K562 (cell line): ENCODE results near the gene PLK1. TPM values are rescaled to one million over a fixed set of nuclear protein-coding genes. Genes with fewer than 3 reads are reported as not detected.

Experiments used
- CBFA2T2 ChIP-seq: fragments of 450-650 bp; conservative IDR thresholded peaks from 2 replicates; pipeline ENCODE4 v1.6.1; 2017; ENCODE audit warnings: mild to moderate bottlenecking
- DACH1 ChIP-seq: fragments of 450-650 bp; IDR thresholded peaks from 2 replicates; pipeline ENCODE4 v1.6.1; 2018; ENCODE audit not compliant: partially characterized antibody
- EP300 ChIP-seq: IDR thresholded peaks from 2 replicates; pipeline ENCODE4 v1.6.1; 2012; ENCODE audit warnings: low read length, improper control_type of control experiment
- EP400 ChIP-seq: fragments of 450-650 bp; IDR thresholded peaks from 2 replicates; pipeline ENCODE4 v1.6.1; 2017; ENCODE audit warnings: antibody characterized with exemption, mild to moderate bottlenecking, moderate library complexity
- HLTF ChIP-seq: fragments of 450-650 bp; IDR thresholded peaks from 2 replicates; pipeline ENCODE4 v1.6.1; 2016
- HMG20B ChIP-seq: fragments of 250-450 bp; sonication (Bioruptor Pico); IDR thresholded peaks from 2 replicates; pipeline ENCODE4 v1.5.0; 2021; ENCODE audit warnings: mild to moderate bottlenecking
- HNRNPK ChIP-seq: fragments of 200-400 bp; formaldehyde crosslinking; IDR thresholded peaks from one replicate; pipeline ENCODE4 v1.6.1; 2018; ENCODE audit warnings: mild to moderate bottlenecking, low read depth, low read length; ENCODE audit not compliant: poor library complexity, severe bottlenecking
- JUND ChIP-seq, 2 experiments: IDR thresholded peaks; 2 replicates in 1 of 2; 3 replicates in 1 of 2; pipeline ENCODE4 v1.6.1; 2011; ENCODE audit warnings: borderline replicate concordance in 2 of 2, low read depth in 2 of 2, low read length in 2 of 2, improper control_type of control experiment in 1 of 2, missing biosample characterization in 1 of 2, missing genetic modification characterization in 1 of 2, missing genetic modification reagents in 1 of 2
- KLF1 ChIP-seq: fragments of 450-650 bp; IDR thresholded peaks from 2 replicates; pipeline ENCODE4 v1.6.1; 2016; ENCODE audit warnings: missing genetic modification characterization, missing compliant biosample characterization
- NFE2 ChIP-seq: IDR thresholded peaks from 2 replicates; pipeline ENCODE4 v1.6.1; 2014; ENCODE audit warnings: antibody characterized with exemption, low read depth
- NR1H2 ChIP-seq: sonication (generic); formaldehyde crosslinking; IDR thresholded peaks from 2 replicates; pipeline ENCODE4 v1.4.0; 2020; ENCODE audit warnings: mild to moderate bottlenecking, missing genetic modification reagents
- RCOR1 ChIP-seq, 2 experiments: IDR thresholded peaks; 2 replicates each; pipeline ENCODE4 v1.6.1; 2012; ENCODE audit warnings: low read depth in 2 of 2, low read length in 2 of 2, borderline replicate concordance in 1 of 2, improper control_type of control experiment in 1 of 2
- SIX5 ChIP-seq, 2 experiments: IDR thresholded peaks; 2 replicates each; pipeline ENCODE4 v1.6.1; 2011; ENCODE audit warnings: low read length in 2 of 2, borderline replicate concordance in 1 of 2, low read depth in 1 of 2, mild to moderate bottlenecking in 1 of 2, moderate library complexity in 1 of 2; ENCODE audit not compliant: insufficient read depth in 1 of 2
- TAF9B ChIP-seq: fragments of 450-650 bp; IDR thresholded peaks from 2 replicates; pipeline ENCODE4 v1.6.1; 2018; ENCODE audit warnings: mild to moderate bottlenecking; ENCODE audit not compliant: partially characterized antibody
- TAL1 ChIP-seq: fragments of 450-650 bp; IDR thresholded peaks from 2 replicates; pipeline ENCODE4 v1.6.1; 2016; ENCODE audit warnings: mild to moderate bottlenecking
- TARDBP ChIP-seq: fragments of 450-650 bp; IDR thresholded peaks from 2 replicates; pipeline ENCODE4 v1.6.1; 2016
- polyA plus RNA-seq, 8 experiments: library from polyadenylated mRNA; depleted of rRNA in 4 of 8; stranded (reverse) in 5 of 8; unstranded in 3 of 8; fragments of >200 nt; fragmentation: Nextera tagmentation in 2 of 8; fragmentation: Illumina TruSeq in 1 of 8; extraction: Ambion mirVana in 2 of 8; extraction: Trizol in 1 of 8; gene quantifications; 2 replicates each; pipeline versions ENCODE4 v1.2.1 to v1.2.3, GENCODE V29; 2011 to 2014; ENCODE audit warnings: inconsistent platforms in 1 of 8, missing spikeins in 1 of 8
- total RNA-seq, 7 experiments: library from RNA; depleted of rRNA in 6 of 7; stranded (reverse); fragments of >200 nt in 6 of 7; fragmentation: Illumina TruSeq in 2 of 7; extraction: Trizol in 2 of 7; gene quantifications; 2 replicates each; pipeline versions ENCODE4 v1.2.1 to v1.2.3, GENCODE V29; 2011 to 2021; ENCODE audit warnings: low replicate concordance in 1 of 7
- TF ChIP-seq, protein P1 (sequence below), 2 experiments: fragments of 450-650 bp; conservative IDR thresholded peaks; 2 replicates each; pipeline ENCODE4 v1.6.1; 2017; ENCODE audit warnings: mild to moderate bottlenecking in 2 of 2, moderate library complexity in 2 of 2

Gene PLK1
- total and polyA plus RNA-seq, 9 of the 15 experiments (the other 6 are each of a cell fraction or from before 2014, with no cell fraction given), result 13.6 to 212 (median 45.5) TPM

DNA sequence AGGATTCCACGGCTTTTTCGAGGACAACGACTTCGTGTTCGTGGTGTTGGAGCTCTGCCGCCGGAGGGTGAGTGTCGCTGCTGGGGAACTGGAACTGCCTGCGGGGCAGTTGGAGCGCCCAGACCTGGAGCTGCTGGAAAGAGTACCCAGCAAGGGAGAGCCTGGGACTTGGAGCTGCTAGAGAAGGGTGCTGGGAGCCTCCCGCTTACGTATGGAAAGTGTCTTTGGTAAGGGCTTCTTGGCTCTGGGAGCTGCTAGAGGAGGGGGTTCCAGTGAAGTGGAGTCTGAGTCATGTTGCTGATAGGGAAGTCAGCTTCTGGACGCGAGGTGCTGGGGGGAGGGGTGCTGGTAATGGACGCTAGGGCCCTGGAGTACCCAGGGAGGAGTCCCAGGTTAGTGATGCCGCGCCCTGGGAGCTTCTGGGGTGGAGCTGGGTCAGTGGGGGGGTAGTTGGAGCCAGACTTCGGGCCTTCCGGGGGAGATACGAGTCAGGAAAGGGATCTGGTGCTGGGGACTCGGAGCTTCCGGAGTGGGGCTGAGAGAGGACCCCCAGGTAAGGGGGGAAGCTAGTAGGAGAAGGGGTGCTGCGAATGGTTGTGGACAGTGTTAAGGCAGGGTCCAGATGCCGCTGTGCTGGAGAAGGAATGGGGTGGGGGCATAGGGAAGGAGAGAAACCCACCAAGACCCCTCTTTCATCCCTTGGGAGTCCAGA is 741 bp downstream of the PLK1 start (continued):
- TF ChIP-seq JUND (IDR thresholded peaks at IDR 0.05; ENCODE audit: borderline replicate concordance, low read depth, low read length), result peak; percentile 91
- TF ChIP-seq JUND (tag; IDR thresholded peaks at IDR 0.05; ENCODE audit: borderline replicate concordance, low read depth, low read length), result peak; percentile 76; the same call in 1 of the 3 replicates
- no peak for TF ChIP-seq HMG20B (CRISPR knock-in tag)
- peak; percentile 68 for TF ChIP-seq NFE2
- no peak for TF ChIP-seq TARDBP
- TF ChIP-seq RCOR1 (IDR thresholded peaks at IDR 0.05; ENCODE audit: borderline replicate concordance in 1 of 2, low read depth in 2 of 2, low read length in 2 of 2), result peak in 1 of 2 experiments; percentile 46; a peak in 1 of 4 replicates
- TF ChIP-seq TAF9B, result peak; percentile 52
- TF ChIP-seq CBFA2T2, result no peak
- TF ChIP-seq HNRNPK, result no peak
- no peak for TF ChIP-seq TAL1
- TF ChIP-seq EP300, result peak; percentile 43
- TF ChIP-seq, protein P1, sequence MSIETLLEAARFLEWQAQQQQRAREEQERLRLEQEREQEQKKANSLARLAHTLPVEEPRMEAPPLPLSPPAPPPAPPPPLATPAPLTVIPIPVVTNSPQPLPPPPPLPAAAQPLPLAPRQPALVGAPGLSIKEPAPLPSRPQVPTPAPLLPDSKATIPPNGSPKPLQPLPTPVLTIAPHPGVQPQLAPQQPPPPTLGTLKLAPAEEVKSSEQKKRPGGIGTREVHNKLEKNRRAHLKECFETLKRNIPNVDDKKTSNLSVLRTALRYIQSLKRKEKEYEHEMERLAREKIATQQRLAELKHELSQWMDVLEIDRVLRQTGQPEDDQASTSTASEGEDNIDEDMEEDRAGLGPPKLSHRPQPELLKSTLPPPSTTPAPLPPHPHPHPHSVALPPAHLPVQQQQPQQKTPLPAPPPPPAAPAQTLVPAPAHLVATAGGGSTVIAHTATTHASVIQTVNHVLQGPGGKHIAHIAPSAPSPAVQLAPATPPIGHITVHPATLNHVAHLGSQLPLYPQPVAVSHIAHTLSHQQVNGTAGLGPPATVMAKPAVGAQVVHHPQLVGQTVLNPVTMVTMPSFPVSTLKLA (conservative IDR thresholded peaks at IDR 0.05), result peak in 1 of 2 experiments; percentile 56; a peak in 3 of 4 replicates
- TF ChIP-seq HLTF, result 0 out of 2 replicates have a peak, but pooled peaks have one; percentile 23
- TF ChIP-seq KLF1, result no peak
- no peak for TF ChIP-seq SIX5 (IDR thresholded peaks at IDR 0.05; ENCODE audit: borderline replicate concordance in 1 of 2, insufficient read depth in 1 of 2, low read depth in 1 of 2, low read length in 2 of 2)
- no peak for TF ChIP-seq EP400
- no peak for TF ChIP-seq DACH1
- 0 out of 2 replicates have a peak, but pooled peaks have one; percentile 70 for TF ChIP-seq NR1H2 (CRISPR knock-in tag)
